ENCODE data around the gene TEF.

The TEF gene

GRCh38 chr22:41354979-41355378 is 26.8 kb upstream of the TEF start:
- no peak for DNase-seq

GRCh38 chr22:41355895-41356294 is 25.8 kb upstream of the TEF start:
- DNase-seq: no peak

GRCh38 chr22:41356430-41357028 is 25.2 kb upstream of the TEF start:
- DNase-seq: no peak

GRCh38 chr22:41357191-41357590 is 24.6 kb upstream of the TEF start:
- DNase-seq: no peak

GRCh38 chr22:41358927-41359326 is 22.8 kb upstream of the TEF start:
- no peak for DNase-seq

GRCh38 chr22:41359376-41359775 is 22.4 kb upstream of the TEF start:
- no peak for DNase-seq

- DNase-seq: no peak
Measured at GRCh38 chr22:41360126-41360525, 21.6 kb upstream of the TEF start.

- DNase-seq: no peak
Measured at GRCh38 chr22:41361716-41362310, 19.9 kb upstream of the TEF start.

- no peak for DNase-seq
Measured at GRCh38 chr22:41362615-41363014, 19.1 kb upstream of the TEF start.

GRCh38 chr22:41364233-41364632 is 17.5 kb upstream of the TEF start:
- no peak for DNase-seq

GRCh38 chr22:41364955-41365354 is 16.8 kb upstream of the TEF start:
- DNase-seq: no peak

- no peak for DNase-seq
Measured at GRCh38 chr22:41365425-41365824, 16.3 kb upstream of the TEF start.

- no peak for DNase-seq
Measured at GRCh38 chr22:41366323-41367029, 15.3 kb upstream of the TEF start.

- DNase-seq: peak; percentile 73
Measured at GRCh38 chr22:41367039-41367679, 14.6 kb upstream of the TEF start.

- no peak for DNase-seq
Measured at GRCh38 chr22:41367680-41368542, 13.8 kb upstream of the TEF start.

- no peak for DNase-seq
Measured at GRCh38 chr22:41368543-41369423, 13.0 kb upstream of the TEF start.

- DNase-seq: no peak
Measured at GRCh38 chr22:41369424-41369745, 12.4 kb upstream of the TEF start.

- no peak for DNase-seq
Measured at GRCh38 chr22:41369837-41370236, 11.9 kb upstream of the TEF start.

GRCh38 chr22:41377846-41378245 is 3.9 kb upstream of the TEF start:
- no peak for DNase-seq

- DNase-seq: no peak
Measured at GRCh38 chr22:41380993-41381328, 781 bp upstream of the TEF start.

GRCh38 chr22:41382098-41382578 is 396 bp downstream of the TEF start:
- DNase-seq: no peak

GRCh38 chr22:41382610-41383009 is 868 bp downstream of the TEF start:
- no peak for DNase-seq

All from NCI-H1417 treated with DMSO at 0.1 percent for 48 hours (cell line).